ENCODE measurements around the gene SYT1.

DNA sequence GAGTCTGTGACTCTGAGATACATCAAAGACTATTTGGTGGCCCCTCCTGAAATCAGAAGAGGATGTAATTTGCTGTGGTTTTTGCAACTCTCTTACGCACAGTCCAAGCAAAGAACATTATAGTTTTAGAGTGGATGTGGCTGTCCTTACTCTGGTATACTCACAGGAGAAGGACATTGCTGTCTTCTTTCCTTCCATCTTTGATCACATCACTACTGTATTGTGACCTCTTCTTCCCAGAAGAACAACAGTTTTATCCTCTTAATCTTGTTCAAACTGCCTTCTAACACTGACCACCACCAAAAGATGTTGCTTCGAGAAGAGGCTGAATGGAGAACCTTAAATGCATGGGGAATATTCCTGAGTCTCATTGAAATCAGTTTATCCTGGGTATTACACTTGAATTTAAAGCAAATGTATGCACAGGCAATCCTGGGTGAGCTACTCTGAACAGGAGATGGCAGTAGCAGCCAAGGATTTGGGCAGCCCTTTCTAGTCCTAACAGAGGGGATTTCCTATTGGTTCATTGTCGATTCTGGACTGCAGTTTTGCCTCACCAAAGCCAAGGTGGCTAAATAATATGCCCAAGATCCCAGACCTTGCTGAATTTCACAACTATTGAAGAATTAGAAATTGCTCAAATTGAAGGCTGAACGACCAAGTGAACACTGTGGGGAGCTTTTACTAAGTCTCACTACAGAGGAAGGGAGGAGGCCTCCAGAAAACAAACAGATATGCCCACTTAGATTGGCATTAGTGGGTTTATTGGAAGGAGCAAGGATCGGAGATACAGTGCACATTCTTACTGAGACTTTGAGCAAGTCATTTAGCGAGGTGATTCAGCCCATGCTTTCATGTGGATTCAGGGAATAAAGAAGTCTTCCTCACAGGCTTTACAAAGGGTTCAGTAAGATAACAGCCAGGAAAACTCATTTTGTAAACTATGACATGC, 543.4 kb downstream of the SYT1 start:
- TF ChIP-seq POLR2AphosphoS5 (IDR thresholded peaks at IDR 0.05) (no peak), CTCF (IDR thresholded peaks at IDR 0.05) (peak in 5 of 7 experiments; percentile 41 to 83 (median 48)), POLR2A (IDR thresholded peaks at IDR 0.05) (no peak)
